PFSK-1 (cell line): ENCODE results near the gene SCNN1G.

Source experiments
- FOXP2 ChIP-seq: optimal IDR thresholded peaks from 2 replicates; pipeline ENCODE3; 2011; ENCODE audit warnings: borderline replicate concordance, control low read depth, inconsistent platforms; ENCODE audit not compliant: insufficient read depth; ENCODE audit errors: extremely low read length, extremely low read depth
- POLR2AphosphoS5 ChIP-seq: IDR thresholded peaks from 2 replicates; pipeline ENCODE4 v1.6.1; 2012; ENCODE audit warnings: low read depth, mild to moderate bottlenecking, control low read depth, low read length, moderate library complexity
- SIN3A ChIP-seq: IDR thresholded peaks from 2 replicates; pipeline ENCODE4 v1.6.1; 2012; ENCODE audit warnings: mild to moderate bottlenecking, low read length, moderate library complexity, borderline replicate concordance; ENCODE audit not compliant: insufficient read depth
- TAF1 ChIP-seq: IDR thresholded peaks from 2 replicates; pipeline ENCODE4 v1.6.1; 2012; ENCODE audit warnings: low read length, control low read depth, borderline replicate concordance; ENCODE audit not compliant: insufficient read depth
- TF ChIP-seq, protein P1 (sequence below), 2 experiments: IDR thresholded peaks; 2 replicates each; pipeline versions ENCODE4 v1.6.1 to v1.8.0; 2011 to 2012; ENCODE audit warnings: low read depth in 2 of 2, low read length in 2 of 2, control low read depth in 1 of 2, inconsistent platforms in 1 of 2, mild to moderate bottlenecking in 1 of 2, moderate library complexity in 1 of 2; ENCODE audit not compliant: insufficient read depth in 1 of 2

The SCNN1G gene

DNA sequence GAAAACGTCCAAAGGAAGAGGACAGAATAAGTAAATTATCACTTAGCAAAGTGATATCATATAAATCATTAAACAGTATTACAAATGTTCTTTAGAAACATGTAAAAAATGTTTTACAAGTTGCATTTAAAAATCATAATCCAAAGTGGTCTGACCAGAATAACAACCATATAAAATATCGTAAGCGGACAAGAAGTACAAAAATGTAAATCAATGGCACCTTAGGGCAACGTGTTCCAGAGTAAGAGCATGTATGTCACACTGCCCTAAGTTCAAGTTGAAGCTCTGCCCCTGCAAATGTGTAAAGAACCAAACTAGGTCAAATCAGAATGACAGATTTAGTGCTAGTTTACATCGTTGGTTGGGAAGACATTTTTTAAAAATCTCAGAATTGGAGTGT lies 44.7 kb upstream of the SCNN1G start:
- TF ChIP-seq FOXP2 (no peak), SIN3A (no peak), POLR2AphosphoS5 (no peak), TAF1 (no peak)
- TF ChIP-seq, protein P1, sequence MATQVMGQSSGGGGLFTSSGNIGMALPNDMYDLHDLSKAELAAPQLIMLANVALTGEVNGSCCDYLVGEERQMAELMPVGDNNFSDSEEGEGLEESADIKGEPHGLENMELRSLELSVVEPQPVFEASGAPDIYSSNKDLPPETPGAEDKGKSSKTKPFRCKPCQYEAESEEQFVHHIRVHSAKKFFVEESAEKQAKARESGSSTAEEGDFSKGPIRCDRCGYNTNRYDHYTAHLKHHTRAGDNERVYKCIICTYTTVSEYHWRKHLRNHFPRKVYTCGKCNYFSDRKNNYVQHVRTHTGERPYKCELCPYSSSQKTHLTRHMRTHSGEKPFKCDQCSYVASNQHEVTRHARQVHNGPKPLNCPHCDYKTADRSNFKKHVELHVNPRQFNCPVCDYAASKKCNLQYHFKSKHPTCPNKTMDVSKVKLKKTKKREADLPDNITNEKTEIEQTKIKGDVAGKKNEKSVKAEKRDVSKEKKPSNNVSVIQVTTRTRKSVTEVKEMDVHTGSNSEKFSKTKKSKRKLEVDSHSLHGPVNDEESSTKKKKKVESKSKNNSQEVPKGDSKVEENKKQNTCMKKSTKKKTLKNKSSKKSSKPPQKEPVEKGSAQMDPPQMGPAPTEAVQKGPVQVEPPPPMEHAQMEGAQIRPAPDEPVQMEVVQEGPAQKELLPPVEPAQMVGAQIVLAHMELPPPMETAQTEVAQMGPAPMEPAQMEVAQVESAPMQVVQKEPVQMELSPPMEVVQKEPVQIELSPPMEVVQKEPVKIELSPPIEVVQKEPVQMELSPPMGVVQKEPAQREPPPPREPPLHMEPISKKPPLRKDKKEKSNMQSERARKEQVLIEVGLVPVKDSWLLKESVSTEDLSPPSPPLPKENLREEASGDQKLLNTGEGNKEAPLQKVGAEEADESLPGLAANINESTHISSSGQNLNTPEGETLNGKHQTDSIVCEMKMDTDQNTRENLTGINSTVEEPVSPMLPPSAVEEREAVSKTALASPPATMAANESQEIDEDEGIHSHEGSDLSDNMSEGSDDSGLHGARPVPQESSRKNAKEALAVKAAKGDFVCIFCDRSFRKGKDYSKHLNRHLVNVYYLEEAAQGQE (IDR thresholded peaks at IDR 0.05; ENCODE audit: insufficient read depth in 1 of 2, low read depth in 2 of 2, low read length in 2 of 2), result no peak

DNA sequence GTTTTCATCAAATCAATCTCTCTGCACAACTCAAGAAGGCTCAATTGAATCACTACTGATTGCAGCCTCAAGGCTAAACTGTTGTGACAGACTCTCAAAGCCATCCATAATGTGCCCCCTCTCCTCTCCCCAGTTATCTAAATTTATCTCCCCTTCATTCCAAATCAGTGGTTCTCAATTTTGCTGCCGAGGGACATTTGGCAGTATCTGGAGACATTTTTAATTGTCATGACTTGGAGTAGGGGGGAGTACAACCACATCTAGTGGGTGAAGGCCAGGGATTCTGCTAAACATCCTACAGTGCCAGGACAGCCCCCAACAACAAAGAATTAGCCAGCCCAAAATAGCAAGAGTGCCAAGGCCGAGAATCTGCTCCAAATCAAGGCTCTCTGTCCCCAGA lies 42.4 kb upstream of the SCNN1G start:
- no peak for TF ChIP-seq TAF1
- TF ChIP-seq, protein P1 (IDR thresholded peaks at IDR 0.05; ENCODE audit: insufficient read depth in 1 of 2, low read depth in 2 of 2, low read length in 2 of 2), result no peak
- no peak for TF ChIP-seq SIN3A
- TF ChIP-seq POLR2AphosphoS5, result no peak

DNA sequence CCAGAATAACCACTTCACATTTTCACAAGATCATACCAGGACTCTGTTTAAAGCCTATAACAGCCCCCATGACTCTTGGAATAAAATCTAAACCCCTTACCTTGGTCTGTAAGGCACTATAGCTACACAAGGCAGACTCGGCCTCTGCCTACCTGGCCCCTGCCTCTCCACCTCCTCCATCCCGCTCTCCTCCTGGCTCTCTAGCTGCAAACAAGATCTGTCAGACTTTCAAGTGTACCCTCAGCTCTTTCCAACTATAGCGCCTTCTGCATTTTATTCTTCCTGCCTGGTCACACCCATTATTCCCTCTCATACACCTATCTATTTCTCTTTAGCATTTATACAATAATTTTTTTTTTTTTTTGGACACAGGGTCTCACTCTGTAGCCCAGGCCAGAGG lies 41.5 kb upstream of the SCNN1G start:
- TF ChIP-seq, protein P1 (IDR thresholded peaks at IDR 0.05; ENCODE audit: insufficient read depth in 1 of 2, low read depth in 2 of 2, low read length in 2 of 2), result no peak
- no peak for TF ChIP-seq POLR2AphosphoS5

DNA sequence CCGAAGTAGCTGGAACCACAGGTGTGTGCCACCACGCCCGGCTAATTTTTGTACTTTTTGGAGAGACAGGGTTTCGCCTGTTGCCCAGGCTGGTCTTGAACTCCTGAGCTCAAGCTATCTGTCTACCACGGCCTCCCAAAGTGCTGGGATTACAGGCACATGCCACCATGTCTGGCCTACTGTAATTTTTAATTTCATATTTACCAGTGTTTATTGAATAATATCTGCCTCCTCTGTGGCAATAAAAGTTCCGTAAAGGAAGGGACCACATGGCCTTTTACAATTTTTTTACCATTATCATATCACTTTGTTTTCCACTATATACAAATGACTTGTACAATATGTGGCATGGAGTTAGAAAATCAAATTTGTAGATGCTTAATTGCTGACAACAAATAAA lies 41.0 kb upstream of the SCNN1G start:
- TF ChIP-seq, protein P1 (IDR thresholded peaks at IDR 0.05; ENCODE audit: insufficient read depth in 1 of 2, low read depth in 2 of 2, low read length in 2 of 2), result no peak
- TF ChIP-seq POLR2AphosphoS5 (no peak), SIN3A (no peak), TAF1 (no peak), FOXP2 (no peak)

DNA sequence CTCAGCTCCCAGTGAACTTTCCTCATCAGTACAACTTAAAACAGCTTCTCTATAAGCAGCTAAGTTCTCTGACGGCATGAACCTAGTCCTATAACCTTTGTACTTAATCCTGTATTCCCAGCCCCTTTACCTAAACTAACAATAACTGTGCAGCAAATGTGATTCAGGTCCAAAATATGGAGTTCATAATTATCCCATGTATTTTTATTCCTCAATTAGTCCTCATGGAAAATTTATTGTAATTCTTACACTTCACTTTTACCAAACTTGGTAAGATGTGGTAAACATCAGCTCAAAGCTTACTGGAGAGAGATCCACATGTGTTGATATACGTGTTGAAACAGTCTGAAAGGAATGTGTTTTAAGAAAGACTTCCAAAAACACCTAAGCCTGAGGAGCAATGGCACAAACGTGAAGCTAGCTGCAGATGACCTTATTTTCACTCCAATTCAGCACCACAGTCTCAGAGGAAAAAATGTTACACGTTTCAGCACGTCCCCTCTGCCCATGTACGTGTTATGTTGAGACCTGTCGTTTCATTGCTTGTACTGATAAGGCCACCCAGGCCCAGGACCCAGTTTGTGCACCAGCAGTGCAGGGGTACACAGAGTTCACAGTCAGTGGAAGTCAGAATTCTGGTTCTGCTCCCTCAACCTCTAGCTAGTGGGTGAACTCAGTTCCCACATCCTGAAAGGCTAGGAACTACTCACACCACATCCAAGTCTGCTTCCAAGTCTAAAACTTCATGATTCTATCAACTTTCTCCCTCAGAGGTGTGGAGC lies 40.4 kb upstream of the SCNN1G start:
- no peak for TF ChIP-seq POLR2AphosphoS5
